GM21515 (cell line): ENCODE results near the gene ZP4.

ENCODE experiments used
- ATAC-seq: cut with Tn5 transposase; IDR thresholded peaks from one replicate; pipeline ENCODE4 v1.9.1; 2021; ENCODE audit not compliant: unreplicated experiment

ZP4 gene, protein sequence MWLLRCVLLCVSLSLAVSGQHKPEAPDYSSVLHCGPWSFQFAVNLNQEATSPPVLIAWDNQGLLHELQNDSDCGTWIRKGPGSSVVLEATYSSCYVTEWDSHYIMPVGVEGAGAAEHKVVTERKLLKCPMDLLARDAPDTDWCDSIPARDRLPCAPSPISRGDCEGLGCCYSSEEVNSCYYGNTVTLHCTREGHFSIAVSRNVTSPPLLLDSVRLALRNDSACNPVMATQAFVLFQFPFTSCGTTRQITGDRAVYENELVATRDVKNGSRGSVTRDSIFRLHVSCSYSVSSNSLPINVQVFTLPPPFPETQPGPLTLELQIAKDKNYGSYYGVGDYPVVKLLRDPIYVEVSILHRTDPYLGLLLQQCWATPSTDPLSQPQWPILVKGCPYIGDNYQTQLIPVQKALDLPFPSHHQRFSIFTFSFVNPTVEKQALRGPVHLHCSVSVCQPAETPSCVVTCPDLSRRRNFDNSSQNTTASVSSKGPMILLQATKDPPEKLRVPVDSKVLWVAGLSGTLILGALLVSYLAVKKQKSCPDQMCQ

DNA sequence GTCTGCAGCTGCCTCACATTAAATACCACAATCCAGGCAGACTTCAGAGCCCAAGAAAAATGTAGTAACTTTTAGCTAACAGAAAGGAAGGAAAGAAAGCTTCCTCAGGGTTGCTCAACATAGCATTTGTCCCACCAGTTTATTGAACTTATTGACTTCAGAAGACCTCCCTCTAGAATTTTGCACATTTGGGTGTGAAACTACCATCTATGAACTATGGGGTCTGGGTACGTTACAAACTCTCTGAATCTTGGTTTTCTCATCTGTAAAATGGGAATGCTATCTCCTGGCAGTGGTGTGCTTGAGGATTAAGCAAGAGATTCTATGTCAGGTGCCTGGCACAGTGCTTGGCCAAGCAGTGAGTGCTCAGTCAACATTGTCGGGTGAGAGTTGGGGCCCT is at the start of gene ZP4:
TSS of gene ZP4 (minus strand) at position 101 of the 400 bp plus-strand sequence. CDS start 287 bp downstream, outside the sequence.
- ATAC-seq, result no peak

DNA sequence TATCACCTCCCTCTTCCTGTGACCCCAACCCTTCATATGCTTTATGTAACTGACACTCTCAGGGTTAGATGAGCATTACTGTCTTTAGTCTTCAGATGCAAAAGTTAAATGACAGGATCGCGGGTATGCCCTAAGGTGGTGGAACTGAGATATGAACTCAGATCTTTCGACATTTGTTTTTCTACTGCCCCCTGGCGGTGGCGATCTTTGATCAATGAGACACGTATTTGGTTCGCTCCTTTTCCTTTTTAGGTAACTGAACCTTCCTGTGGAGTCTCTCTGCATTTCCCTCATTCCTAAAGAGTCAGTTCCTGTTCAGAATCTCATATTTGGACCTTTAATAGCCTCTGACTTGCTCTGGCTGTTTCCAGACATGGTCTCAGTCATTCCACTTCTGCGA is 47.8 kb upstream of the ZP4 start:
- no peak for ATAC-seq

DNA sequence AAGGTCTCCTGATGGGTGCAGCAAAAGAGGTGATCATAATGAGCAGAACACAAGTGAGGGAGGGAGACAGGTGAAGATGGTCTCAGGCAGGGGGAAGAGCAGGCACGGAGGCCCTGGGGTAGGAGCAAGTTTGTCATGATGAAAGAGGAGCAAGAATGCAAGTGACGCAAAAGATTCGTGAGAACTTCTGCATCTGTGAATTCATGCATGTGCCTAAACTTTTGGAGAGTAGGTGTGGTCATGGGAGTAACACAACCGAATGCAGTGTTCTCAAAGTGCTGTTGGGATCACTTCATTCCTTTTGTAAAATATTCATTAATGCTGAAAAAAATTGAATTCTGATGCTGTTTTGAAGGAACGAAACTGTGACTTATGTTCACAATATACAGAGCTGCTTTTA is 47.3 kb upstream of the ZP4 start:
- ATAC-seq, result no peak

DNA sequence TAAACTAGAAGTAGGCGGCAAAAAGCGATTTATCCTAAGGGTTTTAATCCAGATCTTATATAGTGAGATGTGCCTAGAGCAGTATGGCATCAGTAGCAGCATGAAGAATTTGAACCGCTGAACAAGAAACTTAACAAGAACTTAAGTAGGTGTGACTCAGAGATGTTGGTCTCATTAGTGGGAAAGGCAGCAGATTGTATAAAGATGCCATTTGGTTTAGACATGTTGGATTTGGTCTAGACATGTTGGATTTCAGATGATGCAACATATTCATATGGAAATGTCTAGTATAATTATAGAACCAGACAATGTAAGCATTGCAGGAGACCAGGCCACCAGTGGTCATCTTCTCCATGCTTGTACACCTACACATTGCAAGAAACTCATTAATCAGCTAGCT is 42.1 kb upstream of the ZP4 start:
- no peak for ATAC-seq

DNA sequence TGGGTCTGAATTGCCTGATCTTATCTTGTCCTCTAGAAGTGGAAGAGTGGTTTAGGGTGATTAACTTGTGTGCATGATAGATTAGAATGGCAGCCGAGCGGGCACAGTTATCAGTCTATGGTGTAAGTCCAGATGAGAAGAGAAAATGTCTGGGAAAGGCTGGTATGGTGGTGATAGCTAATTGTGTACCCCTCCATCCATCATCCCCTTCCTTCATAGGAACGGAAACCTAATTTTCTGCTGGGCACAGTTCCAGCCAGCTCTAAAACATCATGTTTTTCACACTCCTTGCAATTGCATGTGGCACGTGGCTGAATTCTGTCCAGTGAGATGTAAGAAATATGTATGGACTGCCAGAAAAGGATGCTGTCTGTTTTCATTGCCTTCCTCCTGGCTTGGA is 40.9 kb upstream of the ZP4 start:
- ATAC-seq, result no peak

DNA sequence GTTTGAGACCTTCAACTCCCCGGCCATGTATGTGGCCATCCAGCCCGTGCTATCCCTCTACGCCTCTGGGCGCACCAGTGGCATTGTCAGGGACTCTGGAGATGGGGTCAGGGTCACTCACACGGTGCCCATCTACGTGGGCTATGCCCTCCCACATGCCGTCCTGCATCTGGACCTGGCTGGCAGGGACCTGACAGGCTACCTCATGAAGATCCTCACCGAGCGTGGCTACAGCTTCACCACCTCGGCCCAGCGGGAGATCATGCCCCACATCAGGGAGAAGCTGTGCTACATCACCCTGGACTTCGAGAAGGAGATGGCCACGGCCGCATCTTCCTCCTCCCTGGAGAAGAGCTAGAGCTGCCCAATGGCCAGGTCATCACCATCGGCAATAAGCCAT is 36.5 kb upstream of the ZP4 start:
- ATAC-seq, result no peak

DNA sequence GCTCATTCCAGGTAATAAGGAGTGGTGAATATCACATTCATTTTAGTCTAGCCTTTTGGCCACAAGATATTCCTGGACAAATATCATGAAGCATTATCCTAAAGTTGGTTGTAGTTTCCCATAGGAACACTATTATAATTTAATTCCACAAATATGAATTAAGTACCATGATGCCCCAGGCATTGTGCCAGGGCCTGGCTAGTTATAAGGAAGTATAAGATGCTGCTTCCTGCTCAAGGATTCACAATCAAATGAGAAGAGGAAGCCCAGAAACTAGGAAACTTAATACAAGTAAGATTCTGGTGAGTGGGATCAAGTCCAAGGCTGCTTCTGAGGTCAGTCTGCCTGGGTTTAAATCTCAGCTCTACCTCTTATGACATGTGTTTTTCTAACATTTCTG is 30.6 kb upstream of the ZP4 start:
- ATAC-seq, result no peak

DNA sequence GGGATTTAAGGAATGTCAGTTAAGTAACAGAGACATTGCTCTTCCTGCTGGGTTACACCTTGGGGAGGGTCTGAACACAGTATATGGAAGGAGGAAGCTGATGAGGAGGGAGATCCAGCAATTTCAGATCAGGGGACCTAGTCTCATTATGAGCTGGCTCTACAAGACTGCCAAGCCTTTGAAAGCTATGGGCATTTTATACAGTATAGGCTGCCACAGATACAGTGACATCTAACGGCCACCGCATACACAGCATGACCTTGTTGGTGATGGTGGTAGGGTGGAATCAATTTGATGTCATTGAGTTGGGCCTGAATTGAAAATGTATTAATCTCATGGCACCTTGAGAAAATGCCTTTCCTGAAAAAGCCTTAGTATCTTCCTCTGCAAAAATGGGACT is 22.6 kb upstream of the ZP4 start:
- ATAC-seq, result no peak

DNA sequence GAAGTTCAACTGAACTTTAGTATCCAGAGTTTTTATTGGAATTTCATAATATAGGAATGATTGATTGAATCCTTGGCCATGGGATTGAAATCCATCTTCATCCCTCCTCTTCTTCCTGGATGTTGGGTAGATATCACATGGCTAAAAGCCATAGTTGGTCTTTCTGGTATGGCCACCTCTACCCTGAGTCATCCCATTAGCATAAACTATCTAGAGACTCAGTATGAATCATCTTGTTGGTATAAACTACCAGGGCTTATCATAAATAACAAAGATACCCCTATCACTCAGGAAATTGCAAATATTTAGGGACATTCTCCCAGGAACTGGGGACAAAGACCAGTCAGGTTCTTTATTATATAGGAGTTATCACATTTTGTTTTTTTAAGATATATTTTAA is 21.2 kb upstream of the ZP4 start:
- ATAC-seq, result no peak

DNA sequence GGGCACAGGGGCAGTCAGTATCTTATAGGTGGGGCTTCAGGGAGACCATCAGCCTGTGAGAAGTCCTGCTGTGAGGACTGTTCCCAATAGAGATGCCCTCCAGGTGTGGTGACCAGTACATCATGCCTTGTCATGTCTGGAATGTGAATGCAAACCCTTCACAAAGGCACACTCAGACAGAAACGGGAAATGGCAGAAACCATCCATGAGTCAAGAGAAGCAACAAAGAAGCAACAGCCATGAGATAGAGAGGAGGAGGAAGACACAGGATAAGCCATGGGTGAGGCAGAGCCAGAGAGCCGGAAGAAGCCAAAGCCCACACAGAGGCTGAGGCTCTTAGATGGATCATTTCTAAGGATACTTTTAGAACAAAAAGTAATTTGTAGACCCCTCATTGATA is 20.1 kb upstream of the ZP4 start:
- no peak for ATAC-seq

DNA sequence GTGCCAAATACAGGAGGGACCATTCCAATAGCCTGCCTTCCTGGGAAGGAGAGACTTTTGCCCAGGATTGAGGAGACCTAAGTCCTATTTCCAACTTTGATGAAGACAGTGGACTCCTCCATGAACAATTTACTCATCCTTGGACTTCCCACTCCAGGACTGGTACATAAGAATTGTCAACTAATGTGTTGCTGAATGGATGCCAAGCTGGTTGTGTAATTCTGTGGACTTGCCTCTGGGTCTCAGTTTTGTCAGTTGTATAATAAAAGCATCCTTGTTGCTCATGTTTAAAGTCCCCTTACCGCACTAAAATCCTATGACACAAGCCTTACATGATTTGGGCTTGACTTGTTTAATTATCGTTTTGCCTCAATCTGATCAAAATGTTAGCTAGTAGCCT is 13.2 kb upstream of the ZP4 start:
- no peak for ATAC-seq

DNA sequence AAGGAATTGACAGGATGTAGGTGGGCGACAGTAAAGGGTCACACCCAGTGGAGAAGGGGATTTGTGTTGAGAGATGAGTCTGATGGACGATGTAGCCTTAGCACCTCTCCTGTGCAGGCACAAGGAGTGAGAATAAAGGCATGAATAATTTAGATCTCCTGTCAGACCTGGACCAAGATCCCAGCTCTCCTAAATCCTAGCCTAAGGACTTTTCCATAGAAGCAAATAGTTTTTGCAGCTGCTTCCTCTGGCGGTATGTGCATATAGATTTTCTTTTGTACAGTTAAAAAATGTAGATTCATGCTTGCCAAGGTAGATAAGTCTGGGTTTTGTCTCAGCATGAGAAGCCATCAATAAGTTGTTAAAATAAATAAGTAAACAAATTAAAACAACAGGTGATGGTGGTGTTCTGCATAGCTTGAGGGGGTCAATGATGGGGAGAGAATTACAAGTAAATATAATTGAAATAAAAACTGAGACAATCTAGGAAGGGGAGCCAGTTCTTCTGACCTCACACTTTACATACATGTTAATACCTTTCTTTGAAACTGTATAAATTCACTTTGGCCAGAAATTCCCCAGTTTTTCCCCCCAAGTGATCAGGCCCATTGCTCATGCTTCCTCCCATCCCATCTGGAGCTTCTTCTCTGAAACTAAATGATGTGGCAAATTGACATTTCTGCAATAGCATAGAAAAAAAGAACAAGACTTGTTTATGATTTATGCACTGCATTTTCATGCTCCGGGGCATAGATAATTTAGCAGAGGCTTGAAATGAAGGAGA is 12.4 kb upstream of the ZP4 start:
- ATAC-seq, result no peak

DNA sequence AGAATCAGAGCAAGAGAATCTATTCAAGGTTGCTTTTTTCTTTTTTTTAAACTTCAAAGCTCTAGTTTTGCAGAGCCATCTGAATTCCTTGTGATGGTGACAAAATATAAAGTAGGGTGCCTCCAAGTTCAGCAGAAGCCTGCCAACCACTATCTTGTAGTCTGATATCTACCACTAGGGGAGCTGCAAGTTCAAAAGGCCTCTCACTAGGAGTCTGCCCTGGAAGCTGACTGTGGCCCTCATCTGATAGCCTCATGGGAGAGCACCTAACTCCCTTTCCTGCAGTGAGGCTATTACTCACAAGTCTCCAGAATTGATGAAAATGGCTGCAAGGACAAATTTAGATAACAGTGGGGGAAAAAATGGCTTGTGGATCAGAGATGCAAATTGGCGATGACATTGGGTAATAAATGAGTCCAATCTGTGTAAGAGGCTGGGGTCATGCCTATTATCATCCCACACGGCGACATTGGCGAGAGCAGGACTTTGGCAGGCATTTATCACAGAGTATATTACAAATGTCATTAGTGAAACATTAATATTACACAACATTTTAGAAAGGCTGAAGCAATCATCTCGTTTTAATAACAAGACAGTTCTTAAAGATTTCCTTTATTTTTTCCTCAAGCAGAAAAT is 10.7 kb upstream of the ZP4 start:
- no peak for ATAC-seq

DNA sequence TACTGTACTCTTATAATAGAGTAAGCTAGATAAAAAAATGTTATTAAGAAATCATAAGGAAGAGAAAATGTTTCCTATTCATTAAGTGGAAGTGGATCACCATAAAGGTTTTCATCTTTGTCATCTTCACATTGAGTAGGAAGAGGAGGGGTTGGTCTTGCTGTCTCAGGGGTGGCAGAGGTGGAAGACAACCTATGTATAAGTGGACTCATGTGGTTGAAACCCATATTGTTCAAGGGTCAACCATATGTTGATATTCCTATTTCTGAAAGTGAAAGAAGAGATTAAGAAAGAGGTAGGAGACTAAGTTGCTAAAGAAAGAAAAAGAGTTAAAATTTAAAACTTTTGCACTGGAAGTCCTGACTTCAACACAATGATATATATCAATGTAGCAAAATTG is 4.9 kb upstream of the ZP4 start:
- no peak for ATAC-seq

DNA sequence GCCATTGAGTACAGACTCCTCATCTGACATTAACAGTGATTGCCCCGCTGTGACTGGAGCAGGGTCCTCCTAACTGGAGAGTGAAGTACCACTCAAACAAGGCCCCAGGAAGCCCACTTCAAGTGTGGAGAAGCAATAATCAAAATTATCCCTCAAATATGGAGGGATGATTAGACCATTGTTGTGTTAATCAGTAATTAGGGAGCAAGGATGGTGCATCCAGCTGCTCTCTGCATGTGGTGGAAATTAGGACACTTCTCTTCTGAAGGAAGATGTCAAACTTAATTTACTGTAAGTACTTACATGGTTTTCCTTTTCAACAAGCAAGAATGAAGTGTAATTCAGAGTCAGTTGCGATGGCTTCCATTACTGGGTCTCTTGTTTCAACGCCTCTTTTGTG is 3.4 kb upstream of the ZP4 start:
- ATAC-seq, result no peak

DNA sequence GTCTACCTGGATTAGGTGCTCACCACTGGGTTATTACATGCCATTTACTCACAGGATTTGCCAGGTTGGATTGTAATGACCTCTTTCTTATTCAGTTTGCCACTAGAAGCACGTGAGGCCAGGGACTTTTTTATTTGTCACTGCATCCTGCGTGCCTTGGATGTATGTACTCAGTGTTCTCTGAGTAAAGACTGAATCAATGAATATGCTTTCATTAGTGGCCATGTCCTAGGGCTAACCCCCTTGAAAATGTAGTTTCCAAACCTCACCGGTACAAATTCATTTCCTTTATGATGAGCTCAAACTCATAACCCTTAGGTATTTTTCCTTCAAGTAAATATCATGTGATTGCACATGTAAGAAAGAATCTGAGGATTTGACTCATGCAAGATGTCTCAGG is 1.3 kb upstream of the ZP4 start:
- no peak for ATAC-seq

DNA sequence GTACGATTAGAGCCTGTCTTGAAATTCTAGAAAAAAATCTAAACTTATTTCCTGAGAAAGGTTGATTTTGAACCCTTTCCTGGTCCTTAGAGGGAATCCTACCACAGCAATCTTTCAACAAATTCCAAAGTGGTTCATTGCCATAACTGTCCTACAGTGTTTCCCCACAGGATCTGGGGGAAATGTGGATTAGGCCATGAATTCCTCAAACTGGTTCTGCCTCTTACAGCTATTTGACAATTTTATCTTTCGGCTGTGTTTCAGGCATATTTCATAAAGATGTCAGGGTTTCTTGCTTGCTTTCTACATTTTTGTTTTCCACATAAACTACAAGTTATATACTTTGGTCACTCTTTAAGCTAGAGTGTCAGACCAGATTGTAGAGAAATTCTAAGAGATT is 544 bp upstream of the ZP4 start:
- ATAC-seq, result no peak

DNA sequence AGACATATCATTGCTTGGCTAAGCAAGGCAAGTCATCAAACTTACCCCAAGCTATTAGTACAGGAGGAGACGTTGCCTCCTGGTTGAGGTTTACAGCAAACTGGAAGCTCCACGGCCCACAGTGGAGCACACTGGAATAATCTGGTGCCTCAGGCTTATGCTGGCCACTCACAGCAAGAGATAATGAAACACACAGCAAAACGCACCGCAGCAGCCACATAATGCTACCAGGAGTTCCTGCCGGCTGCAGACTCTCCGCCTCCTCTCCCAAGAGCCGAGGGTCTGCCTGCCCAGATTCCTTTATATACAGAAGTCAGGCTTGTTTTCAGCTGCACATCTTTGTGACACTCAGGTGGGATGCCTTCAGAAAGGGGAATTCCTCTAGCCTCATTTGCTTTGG is 306 bp downstream of the ZP4 start:
- ATAC-seq, result no peak

DNA sequence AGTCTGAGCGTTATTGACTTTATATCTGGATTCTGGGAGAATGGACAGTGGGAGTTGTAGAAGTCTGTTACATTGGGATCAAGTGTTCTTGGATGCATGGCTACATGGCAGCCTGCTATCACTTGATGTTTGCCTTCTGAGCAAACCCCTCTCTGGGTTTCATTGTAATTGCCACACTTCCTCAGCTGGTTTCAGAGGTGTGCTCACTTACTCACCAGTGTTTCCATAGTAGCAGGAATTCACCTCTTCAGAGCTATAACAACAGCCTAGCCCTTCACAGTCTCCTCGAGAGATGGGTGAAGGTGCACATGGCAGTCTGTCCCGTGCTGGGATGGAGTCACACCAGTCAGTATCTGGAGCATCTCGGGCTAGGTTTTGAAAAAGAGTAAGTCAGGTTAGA is 2.6 kb downstream of the ZP4 start:
- ATAC-seq, result no peak

DNA sequence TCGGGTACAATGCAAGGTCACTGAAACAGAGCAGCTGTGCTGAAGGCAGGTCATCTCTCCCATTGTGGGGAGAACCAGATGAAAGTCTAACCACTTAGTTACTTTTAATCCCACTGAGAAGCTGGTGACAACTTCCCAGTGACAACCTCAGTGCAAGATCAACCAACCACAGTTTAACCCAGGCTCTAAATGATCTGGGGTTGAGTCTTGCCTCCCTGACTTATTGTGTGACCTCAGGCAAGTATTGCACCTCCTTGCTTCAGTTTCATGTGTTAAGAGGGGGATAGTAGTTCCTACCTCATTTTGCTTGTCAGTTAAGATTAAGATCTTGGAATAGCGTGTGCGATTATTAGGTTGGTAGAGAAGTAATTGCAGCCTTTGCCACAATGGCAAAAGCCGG is 3.2 kb downstream of the ZP4 start:
- ATAC-seq, result no peak

DNA sequence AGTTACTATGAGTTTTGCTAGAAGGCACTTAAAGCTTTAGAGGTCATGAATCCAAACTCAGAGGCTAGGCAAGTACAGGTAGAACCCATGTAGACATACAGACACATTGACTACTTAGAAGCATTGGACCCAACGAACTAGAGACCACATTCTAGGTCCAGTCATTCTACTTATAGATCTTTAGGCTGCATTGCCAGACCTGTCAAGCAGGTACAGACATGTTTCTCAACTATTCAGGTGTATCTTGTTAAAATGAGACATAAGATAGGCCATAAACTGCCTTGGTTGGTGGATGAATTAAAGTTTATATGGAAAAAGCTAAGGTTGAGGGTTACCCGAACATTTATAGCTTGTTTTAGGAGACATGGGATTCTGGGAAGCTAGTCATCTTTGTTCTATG is 6.5 kb downstream of the ZP4 start:
- ATAC-seq, result no peak

DNA sequence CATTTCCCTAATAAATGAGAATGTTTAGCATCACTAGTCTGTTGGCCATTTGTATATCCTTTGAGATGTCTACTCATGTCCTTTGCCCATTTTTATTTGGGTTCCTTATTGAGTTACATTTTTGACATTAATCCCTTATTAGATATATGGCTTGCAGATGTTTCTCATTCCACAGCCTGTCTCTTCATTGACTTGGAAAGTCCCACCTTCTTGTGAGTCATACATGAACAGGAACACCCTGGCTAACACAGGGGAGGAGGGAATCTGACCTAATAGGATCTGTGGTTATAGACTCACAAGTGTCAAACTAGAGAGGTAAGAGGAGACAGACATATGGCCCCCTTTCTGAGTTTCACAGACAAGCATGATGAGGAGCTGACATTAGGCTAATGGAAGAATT is 11.5 kb downstream of the ZP4 start:
- no peak for ATAC-seq
